Liver (tissue), 3 donors: Measurements from ENCODE around the gene XIAP.
A peak's percentile ranks its signal among the peaks of the same experiment; 100 is the strongest.

Experiments
- GABPA ChIP-seq, 2 donors: IDR thresholded peaks in 1 of 2; conservative IDR thresholded peaks in 1 of 2; 2 replicates each; pipeline ENCODE4 v1.6.1; 2016; ENCODE audit warnings: antibody characterized with exemption in 2 of 2, mild to moderate bottlenecking in 1 of 2, moderate library complexity in 1 of 2
- JUND ChIP-seq, 2 donors: IDR thresholded peaks; 2 replicates each; pipeline ENCODE4 v1.6.1; 2016; ENCODE audit warnings: antibody characterized with exemption in 2 of 2
- NR2F2 ChIP-seq: IDR thresholded peaks from 2 replicates; pipeline ENCODE4 v1.6.1; 2016; ENCODE audit warnings: antibody characterized with exemption
- RAD21 ChIP-seq, 2 donors: IDR thresholded peaks; 2 replicates each; pipeline ENCODE4 v1.6.1; 2016; ENCODE audit warnings: antibody characterized with exemption in 2 of 2, mild to moderate bottlenecking in 2 of 2
- RXRA ChIP-seq, 2 donors: IDR thresholded peaks; 2 replicates each; pipeline ENCODE4 v1.6.1; 2017 to 2018; ENCODE audit warnings: antibody characterized with exemption in 2 of 2, mild to moderate bottlenecking in 1 of 2
- YY1 ChIP-seq: IDR thresholded peaks from 2 replicates; pipeline ENCODE4 v1.6.1; 2016; ENCODE audit warnings: antibody characterized with exemption, mild to moderate bottlenecking
- TF ChIP-seq, protein P1 (sequence below): fragments of 150-350 bp; IDR thresholded peaks from 2 replicates; pipeline ENCODE4 v1.5.1; 2017; ENCODE audit warnings: improper control_type of control experiment, low read depth, low read length; ENCODE audit not compliant: missing input control
- TF ChIP-seq, protein P2 (sequence below): IDR thresholded peaks from 2 replicates; pipeline ENCODE4 v1.6.1; 2016; ENCODE audit warnings: antibody characterized with exemption, mild to moderate bottlenecking
- TF ChIP-seq, protein P3 (sequence below): IDR thresholded peaks from 2 replicates; pipeline ENCODE4 v1.6.1; 2016; ENCODE audit warnings: antibody characterized with exemption
- donor health status: healthy.
- donor health status: healthy.

DNA sequence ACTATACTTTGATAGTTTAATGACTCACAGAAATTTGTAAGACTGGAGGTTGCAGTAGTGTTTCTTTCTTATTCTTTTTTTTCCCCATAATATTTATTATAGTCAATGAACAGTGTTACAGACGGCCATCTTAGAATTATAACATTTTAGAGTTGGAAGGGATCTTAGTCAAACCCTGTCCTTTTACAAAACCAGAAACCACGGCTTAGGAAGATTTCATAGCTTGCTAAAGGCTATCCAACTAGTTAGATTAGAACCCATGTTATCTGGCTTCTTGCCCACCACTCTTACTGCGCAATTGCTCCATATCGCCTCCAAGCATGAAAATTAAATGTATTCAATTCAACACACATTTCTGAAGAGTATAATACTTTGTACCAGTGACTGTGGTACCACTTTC, 1.1 kb downstream of the XIAP start:
- TF ChIP-seq, protein P1, sequence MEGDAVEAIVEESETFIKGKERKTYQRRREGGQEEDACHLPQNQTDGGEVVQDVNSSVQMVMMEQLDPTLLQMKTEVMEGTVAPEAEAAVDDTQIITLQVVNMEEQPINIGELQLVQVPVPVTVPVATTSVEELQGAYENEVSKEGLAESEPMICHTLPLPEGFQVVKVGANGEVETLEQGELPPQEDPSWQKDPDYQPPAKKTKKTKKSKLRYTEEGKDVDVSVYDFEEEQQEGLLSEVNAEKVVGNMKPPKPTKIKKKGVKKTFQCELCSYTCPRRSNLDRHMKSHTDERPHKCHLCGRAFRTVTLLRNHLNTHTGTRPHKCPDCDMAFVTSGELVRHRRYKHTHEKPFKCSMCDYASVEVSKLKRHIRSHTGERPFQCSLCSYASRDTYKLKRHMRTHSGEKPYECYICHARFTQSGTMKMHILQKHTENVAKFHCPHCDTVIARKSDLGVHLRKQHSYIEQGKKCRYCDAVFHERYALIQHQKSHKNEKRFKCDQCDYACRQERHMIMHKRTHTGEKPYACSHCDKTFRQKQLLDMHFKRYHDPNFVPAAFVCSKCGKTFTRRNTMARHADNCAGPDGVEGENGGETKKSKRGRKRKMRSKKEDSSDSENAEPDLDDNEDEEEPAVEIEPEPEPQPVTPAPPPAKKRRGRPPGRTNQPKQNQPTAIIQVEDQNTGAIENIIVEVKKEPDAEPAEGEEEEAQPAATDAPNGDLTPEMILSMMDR: no peak
- TF ChIP-seq JUND (IDR thresholded peaks at IDR 0.05) (no peak), RAD21 (IDR thresholded peaks at IDR 0.05) (no peak), YY1 (peak; percentile 77), NR2F2 (no peak), RXRA (IDR thresholded peaks at IDR 0.05) (no peak), GABPA (IDR thresholded peaks at IDR 0.05 in 1 of 2, conservative IDR thresholded peaks at IDR 0.05 in 1 of 2) (no peak)
- TF ChIP-seq, protein P2, sequence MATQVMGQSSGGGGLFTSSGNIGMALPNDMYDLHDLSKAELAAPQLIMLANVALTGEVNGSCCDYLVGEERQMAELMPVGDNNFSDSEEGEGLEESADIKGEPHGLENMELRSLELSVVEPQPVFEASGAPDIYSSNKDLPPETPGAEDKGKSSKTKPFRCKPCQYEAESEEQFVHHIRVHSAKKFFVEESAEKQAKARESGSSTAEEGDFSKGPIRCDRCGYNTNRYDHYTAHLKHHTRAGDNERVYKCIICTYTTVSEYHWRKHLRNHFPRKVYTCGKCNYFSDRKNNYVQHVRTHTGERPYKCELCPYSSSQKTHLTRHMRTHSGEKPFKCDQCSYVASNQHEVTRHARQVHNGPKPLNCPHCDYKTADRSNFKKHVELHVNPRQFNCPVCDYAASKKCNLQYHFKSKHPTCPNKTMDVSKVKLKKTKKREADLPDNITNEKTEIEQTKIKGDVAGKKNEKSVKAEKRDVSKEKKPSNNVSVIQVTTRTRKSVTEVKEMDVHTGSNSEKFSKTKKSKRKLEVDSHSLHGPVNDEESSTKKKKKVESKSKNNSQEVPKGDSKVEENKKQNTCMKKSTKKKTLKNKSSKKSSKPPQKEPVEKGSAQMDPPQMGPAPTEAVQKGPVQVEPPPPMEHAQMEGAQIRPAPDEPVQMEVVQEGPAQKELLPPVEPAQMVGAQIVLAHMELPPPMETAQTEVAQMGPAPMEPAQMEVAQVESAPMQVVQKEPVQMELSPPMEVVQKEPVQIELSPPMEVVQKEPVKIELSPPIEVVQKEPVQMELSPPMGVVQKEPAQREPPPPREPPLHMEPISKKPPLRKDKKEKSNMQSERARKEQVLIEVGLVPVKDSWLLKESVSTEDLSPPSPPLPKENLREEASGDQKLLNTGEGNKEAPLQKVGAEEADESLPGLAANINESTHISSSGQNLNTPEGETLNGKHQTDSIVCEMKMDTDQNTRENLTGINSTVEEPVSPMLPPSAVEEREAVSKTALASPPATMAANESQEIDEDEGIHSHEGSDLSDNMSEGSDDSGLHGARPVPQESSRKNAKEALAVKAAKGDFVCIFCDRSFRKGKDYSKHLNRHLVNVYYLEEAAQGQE: no peak
- TF ChIP-seq, protein P3, sequence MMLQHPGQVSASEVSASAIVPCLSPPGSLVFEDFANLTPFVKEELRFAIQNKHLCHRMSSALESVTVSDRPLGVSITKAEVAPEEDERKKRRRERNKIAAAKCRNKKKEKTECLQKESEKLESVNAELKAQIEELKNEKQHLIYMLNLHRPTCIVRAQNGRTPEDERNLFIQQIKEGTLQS: no peak
